Neuronal stem cell (in vitro differentiated cells): ENCODE data around the gene DENND5A.

Source experiments
- DNase-seq: peaks from one replicate; pipeline ENCODE4 v3.0.0-alpha.2; 2013; ENCODE audit warnings: low spot score
- H2AFZ ChIP-seq: one replicate; pipeline ENCODE4 v1.6.1; 2013; ENCODE audit warnings: mild to moderate bottlenecking, low read length, inconsistent platforms
- H2AK5ac ChIP-seq: 2 replicates; pipeline ENCODE4 v1.6.1; 2013; ENCODE audit warnings: low read depth, mild to moderate bottlenecking, inconsistent platforms, low read length, moderate library complexity, mixed read lengths
- H2BK120ac ChIP-seq: 2 replicates; pipeline ENCODE4 v1.6.1; 2013; ENCODE audit warnings: low read depth, mild to moderate bottlenecking, inconsistent platforms, low read length, moderate library complexity, mixed read lengths
- H2BK12ac ChIP-seq: one replicate; pipeline ENCODE4 v1.6.1; 2013; ENCODE audit warnings: low read length, inconsistent platforms
- H2BK15ac ChIP-seq: 2 replicates; pipeline ENCODE4 v1.6.1; 2013; ENCODE audit warnings: mild to moderate bottlenecking, low read length, inconsistent platforms, mixed read lengths
- H2BK5ac ChIP-seq: one replicate; pipeline ENCODE4 v1.6.1; 2013; ENCODE audit warnings: inconsistent platforms, mild to moderate bottlenecking, low read length, moderate library complexity
- H3K14ac ChIP-seq: one replicate; pipeline ENCODE4 v1.6.1; 2013; ENCODE audit warnings: low read length, inconsistent platforms
- H3K18ac ChIP-seq: 2 replicates; pipeline ENCODE4 v1.6.1; 2013; ENCODE audit warnings: low read length, inconsistent platforms
- H3K23ac ChIP-seq: 2 replicates; pipeline ENCODE4 v1.6.1; 2013; ENCODE audit warnings: low read depth, mild to moderate bottlenecking, mixed read lengths, low read length, inconsistent platforms; ENCODE audit not compliant: poor library complexity
- H3K27ac ChIP-seq: replicated peaks from 3 replicates; pipeline ENCODE4 v1.5.1; 2013; ENCODE audit warnings: low read length, inconsistent platforms
- H3K27me3 ChIP-seq, 3 experiments: 2 replicates each; pipeline ENCODE4 v1.6.1; 2013; ENCODE audit warnings: low read length in 3 of 3, mild to moderate bottlenecking in 2 of 3, inconsistent platforms in 1 of 3, low read depth in 1 of 3, mixed read lengths in 1 of 3, moderate library complexity in 1 of 3; ENCODE audit not compliant: control insufficient read depth in 3 of 3, insufficient read depth in 3 of 3
- H3K36me3 ChIP-seq, 2 donors: replicated peaks in 1 of 2; 2 replicates each; pipeline ENCODE4 v1.6.1; 2013; ENCODE audit warnings: low read length in 2 of 2; ENCODE audit not compliant: control insufficient read depth in 2 of 2, insufficient read depth in 2 of 2
- H3K4ac ChIP-seq: 2 replicates; pipeline ENCODE4 v1.6.1; 2013; ENCODE audit warnings: inconsistent platforms, mild to moderate bottlenecking, low read length, moderate library complexity
- H3K4me1 ChIP-seq, 2 donors: 1 replicate in 1 of 2; 2 replicates in 1 of 2; pipeline ENCODE4 v1.6.1; 2013; ENCODE audit warnings: low read length in 2 of 2, low read depth in 1 of 2; ENCODE audit not compliant: control insufficient read depth in 2 of 2, insufficient read depth in 1 of 2
- H3K4me2 ChIP-seq: one replicate; pipeline ENCODE4 v1.6.1; 2013; ENCODE audit warnings: mild to moderate bottlenecking, low read length, inconsistent platforms; ENCODE audit not compliant: insufficient read depth, poor library complexity, severe bottlenecking
- H3K4me3 ChIP-seq, 2 donors: 2 replicates each; pipeline ENCODE4 v1.5.1; 2013; ENCODE audit warnings: low read length in 2 of 2, mild to moderate bottlenecking in 2 of 2, inconsistent platforms in 1 of 2, moderate library complexity in 1 of 2
- H3K79me1 ChIP-seq: one replicate; pipeline ENCODE4 v1.6.1; 2013; ENCODE audit warnings: low read depth, mild to moderate bottlenecking, inconsistent platforms, low read length, moderate library complexity
- H3K9ac ChIP-seq: one replicate; pipeline ENCODE4 v1.6.1; 2013; ENCODE audit warnings: mild to moderate bottlenecking, low read depth, low read length, inconsistent platforms; ENCODE audit not compliant: poor library complexity
- H3K9me3 ChIP-seq, 2 donors: replicated peaks in 1 of 2; 2 replicates each; pipeline versions ENCODE3 to v1.6.1; 2013; ENCODE audit warnings: low read length in 2 of 2, mild to moderate bottlenecking in 2 of 2, inconsistent platforms in 1 of 2, low read depth in 1 of 2, mixed read lengths in 1 of 2, moderate library complexity in 1 of 2; ENCODE audit not compliant: control insufficient read depth in 2 of 2, insufficient read depth in 1 of 2
- H4K8ac ChIP-seq: one replicate; pipeline ENCODE4 v1.6.1; 2013; ENCODE audit warnings: low read depth, mild to moderate bottlenecking, inconsistent platforms, low read length, moderate library complexity
- H4K91ac ChIP-seq: one replicate; pipeline ENCODE4 v1.6.1; 2013; ENCODE audit warnings: low read length, low read depth, mild to moderate bottlenecking, inconsistent platforms; ENCODE audit not compliant: poor library complexity
- WGBS, 2 donors: extraction: QIAGEN DNeasy Blood & Tissue Kit; methylation state at CpG; one replicate each; pipeline ENCODE4 v1.1.7; 2013; ENCODE audit warnings: missing lambda C conversion rate in 2 of 2, mixed read lengths in 1 of 2; ENCODE audit not compliant: insufficient read length in 2 of 2, insufficient replicate concordance in 1 of 2; ENCODE audit errors: extremely low coverage in 2 of 2; 5-methylcytosine and 5-hydroxymethylcytosine counted together

DENND5A gene

GRCh38 chr11:9310485-9311090 is 45.4 kb upstream of the DENND5A start:
- H3K36me3 ChIP-seq, result peaks cover 0 to 7% of the 10 kb centered on the region in 2 donors
- no peaks in the 10 kb centered on the region for H3K9me3 ChIP-seq
- no peak overlapping the region for H3K4me3 ChIP-seq
- no peak overlapping the region for H3K4me2 ChIP-seq
- H3K4ac ChIP-seq, result no peak overlapping the region
- H3K27me3 ChIP-seq, result no peaks in the 10 kb centered on the region
- no peak overlapping the region for H4K91ac ChIP-seq
- H2BK15ac ChIP-seq, result no peak overlapping the region
- H3K14ac ChIP-seq, result no peak overlapping the region
- no peak overlapping the region for H2BK12ac ChIP-seq
- no peak for DNase-seq
- no peak overlapping the region for H3K27ac ChIP-seq
- peaks cover 7% of the 10 kb centered on the region in 2 donors for H3K4me1 ChIP-seq
- no CpG with 5 or more reads among the region's 3 CpGs for WGBS, 2 donors
- no peak overlapping the region for H2AFZ ChIP-seq
- no peak overlapping the region for H2BK5ac ChIP-seq
- peaks cover 2% of the 10 kb centered on the region for H3K79me1 ChIP-seq
- no peak overlapping the region for H3K18ac ChIP-seq
- no peak overlapping the region for H2AK5ac ChIP-seq
- H3K9ac ChIP-seq, result no peak overlapping the region
- H3K23ac ChIP-seq, result no peak overlapping the region
- H2BK120ac ChIP-seq, result no peak overlapping the region
- no peak overlapping the region for H4K8ac ChIP-seq

GRCh38 chr11:9304178-9304577 is 39.0 kb upstream of the DENND5A start:
- H2BK15ac ChIP-seq, result no peak overlapping the region
- no peak overlapping the region for H3K4ac ChIP-seq
- H3K4me3 ChIP-seq, result no peak overlapping the region
- no peak overlapping the region for H4K91ac ChIP-seq
- H3K14ac ChIP-seq, result no peak overlapping the region
- H2BK5ac ChIP-seq, result no peak overlapping the region
- H3K4me2 ChIP-seq, result no peak overlapping the region
- H2BK12ac ChIP-seq, result no peak overlapping the region
- no peak overlapping the region for H2AFZ ChIP-seq
- no peaks in the 10 kb centered on the region for H3K27me3 ChIP-seq
- H3K23ac ChIP-seq, result no peak overlapping the region
- H4K8ac ChIP-seq, result no peak overlapping the region
- H3K27ac ChIP-seq, result no peak overlapping the region
- H2BK120ac ChIP-seq, result no peak overlapping the region
- no peak for DNase-seq
- no CpG with 5 or more reads among the region's 3 CpGs for WGBS, 2 donors
- no peaks in the 10 kb centered on the region for H3K4me1 ChIP-seq
- no peak overlapping the region for H3K9ac ChIP-seq
- H3K36me3 ChIP-seq, result peaks cover 0 to 13% of the 10 kb centered on the region in 2 donors
- no peak overlapping the region for H2AK5ac ChIP-seq
- no peak overlapping the region for H3K18ac ChIP-seq
- H3K9me3 ChIP-seq, result no peaks in the 10 kb centered on the region
- H3K79me1 ChIP-seq, result no peaks in the 10 kb centered on the region

DNA sequence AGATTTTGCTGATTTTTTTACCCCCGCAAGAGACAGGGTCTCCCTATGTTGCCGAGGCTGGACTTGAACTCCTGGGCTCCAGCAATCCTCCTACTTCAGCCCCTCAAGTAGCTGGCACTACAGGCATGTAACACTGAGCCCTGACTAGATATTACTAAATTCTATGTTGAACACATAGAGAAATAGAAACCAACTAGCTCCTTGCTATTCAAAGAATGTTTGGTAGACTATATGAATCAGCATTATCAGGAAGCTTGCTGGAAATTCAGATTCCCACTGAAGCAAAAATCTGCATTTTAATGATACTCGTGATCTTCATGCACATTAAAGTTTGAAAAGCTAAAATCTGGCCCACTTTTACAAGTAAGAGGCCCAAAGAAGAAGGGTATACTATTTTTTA is 37.3 kb upstream of the DENND5A start:
- Histone ChIP-seq H3K9me3 (no peaks in the 10 kb centered on the region), H3K36me3 (peaks cover 3 to 22% of the 10 kb centered on the region in 2 donors), H3K14ac (no peak overlapping the region), H2BK5ac (no peak overlapping the region), H3K4me1 (no peaks in the 10 kb centered on the region), H3K18ac (no peak overlapping the region), H4K8ac (no peak overlapping the region), H3K4ac (no peak overlapping the region), H3K4me3 (no peak overlapping the region), H3K27ac (no peak overlapping the region), H3K4me2 (no peak overlapping the region), H3K23ac (no peak overlapping the region), H4K91ac (no peak overlapping the region), H3K79me1 (no peaks in the 10 kb centered on the region), H2BK120ac (no peak overlapping the region), H2AFZ (no peak overlapping the region), H3K9ac (no peak overlapping the region), H3K27me3 (no peaks in the 10 kb centered on the region), H2BK12ac (no peak overlapping the region), H2BK15ac (no peak overlapping the region), H2AK5ac (no peak overlapping the region)
- no peak for DNase-seq
- no CpG with 5 or more reads among the region's 3 CpGs for WGBS, 2 donors

- Histone ChIP-seq H3K9ac (no peak overlapping the region), H3K4ac (no peak overlapping the region), H2BK12ac (no peak overlapping the region), H2BK120ac (no peak overlapping the region), H3K4me1 (no peaks in the 10 kb centered on the region), H3K27me3 (no peaks in the 10 kb centered on the region), H3K9me3 (no peaks in the 10 kb centered on the region), H4K8ac (no peak overlapping the region), H3K18ac (no peak overlapping the region), H4K91ac (no peak overlapping the region), H3K79me1 (no peaks in the 10 kb centered on the region), H2BK5ac (no peak overlapping the region), H3K27ac (no peak overlapping the region), H3K4me3 (no peak overlapping the region), H3K14ac (no peak overlapping the region), H3K4me2 (no peak overlapping the region), H3K23ac (no peak overlapping the region), H2AK5ac (no peak overlapping the region), H3K36me3 (peaks cover 4 to 26% of the 10 kb centered on the region in 2 donors), H2BK15ac (no peak overlapping the region), H2AFZ (no peak overlapping the region)
- no CpG with 5 or more reads among the region's 10 CpGs for WGBS, 2 donors
- DNase-seq, result no peak
Observed at GRCh38 chr11:9301720-9302119, 36.6 kb upstream of the DENND5A start.
